CD4-positive, CD25-positive, alpha-beta regulatory T cell (primary cell): ENCODE data around the gene SLC25A48. TPM values are rescaled to one million over a fixed set of nuclear protein-coding genes. Genes with fewer than 3 reads are reported as not detected.

Experiments
- ATAC-seq, 2 donors: fragments of 150-1000 bp; cut with Tn5 transposase; one replicate each; pipeline ENCODE4 v1.10.0; 2021; ENCODE audit warnings: low read depth in 2 of 2, moderate number of reproducible peaks in 2 of 2, moderate library complexity in 1 of 2
- DNase-seq, 3 donors: peaks; one replicate each; pipeline versions ENCODE4 v3.0.0 to v3.0.0-alpha.2; 2012 to 2022; ENCODE audit warnings: mixed read lengths in 1 of 3
- H3K27ac ChIP-seq: one replicate; pipeline ENCODE4 v1.7.0; 2013; ENCODE audit warnings: mild to moderate bottlenecking, low read length; ENCODE audit not compliant: insufficient read depth, poor library complexity, severe bottlenecking
- H3K27me3 ChIP-seq: one replicate; pipeline ENCODE4 v1.7.0; 2013; ENCODE audit warnings: low read length; ENCODE audit not compliant: control insufficient read depth, insufficient read depth
- H3K36me3 ChIP-seq: one replicate; pipeline ENCODE4 v1.7.0; 2013; ENCODE audit warnings: mild to moderate bottlenecking, low read length, moderate library complexity; ENCODE audit not compliant: control insufficient read depth, insufficient read depth
- H3K4me1 ChIP-seq: 2 replicates; pipeline ENCODE4 v1.7.0; 2013; ENCODE audit warnings: mild to moderate bottlenecking, low read length; ENCODE audit not compliant: insufficient read depth, control insufficient read depth, poor library complexity, severe bottlenecking
- H3K4me3 ChIP-seq: one replicate; pipeline ENCODE4 v1.7.0; 2013; ENCODE audit warnings: low read depth, mild to moderate bottlenecking, low read length, moderate library complexity
- H3K9me3 ChIP-seq, 2 experiments: 1 replicate in 1 of 2; 2 replicates in 1 of 2; pipeline ENCODE4 v1.7.0; 2013; ENCODE audit warnings: low read length in 2 of 2, mild to moderate bottlenecking in 1 of 2, moderate library complexity in 1 of 2; ENCODE audit not compliant: control insufficient read depth in 2 of 2
- H3K27ac Mint-ChIP-seq, 3 donors: one replicate each; pipeline ENCODE4 v1.8.0; 2020 to 2022; ENCODE audit warnings: mild to moderate bottlenecking in 3 of 3, mixed read lengths in 3 of 3, moderate library complexity in 2 of 3
- H3K27me3 Mint-ChIP-seq: one replicate; pipeline ENCODE4 v1.8.0; 2022; ENCODE audit warnings: mild to moderate bottlenecking, mixed read lengths
- H3K36me3 Mint-ChIP-seq: one replicate; pipeline ENCODE4 v1.8.0; 2020; ENCODE audit warnings: mixed read lengths
- H3K4me1 Mint-ChIP-seq, 4 donors: one replicate each; pipeline ENCODE4 v1.8.0; 2020 to 2022; ENCODE audit warnings: mixed read lengths in 4 of 4, mild to moderate bottlenecking in 1 of 4
- H3K4me3 Mint-ChIP-seq, 4 donors: one replicate each; pipeline ENCODE4 v1.8.0; 2020 to 2022; ENCODE audit warnings: mild to moderate bottlenecking in 4 of 4, mixed read lengths in 4 of 4, moderate library complexity in 3 of 4
- H3K9me3 Mint-ChIP-seq, 7 donors: one replicate each; pipeline ENCODE4 v1.8.0; 2020 to 2022; ENCODE audit warnings: mixed read lengths in 7 of 7, mild to moderate bottlenecking in 3 of 7, moderate library complexity in 2 of 7
- polyA plus RNA-seq, 4 donors: library from polyadenylated mRNA; unstranded; fragments of 300-500 nt; fragmentation: Illumina TruSeq; gene quantifications; one replicate each; pipeline ENCODE4 v1.2.3, GENCODE V29; 2021
- total RNA-seq: library from RNA; stranded (reverse); gene quantifications from one replicate; pipeline ENCODE4 v1.2.3, GENCODE V29; 2022

The SLC25A48 gene
- total and polyA plus RNA-seq, 5 donors from 2014 or later = not detected

DNA sequence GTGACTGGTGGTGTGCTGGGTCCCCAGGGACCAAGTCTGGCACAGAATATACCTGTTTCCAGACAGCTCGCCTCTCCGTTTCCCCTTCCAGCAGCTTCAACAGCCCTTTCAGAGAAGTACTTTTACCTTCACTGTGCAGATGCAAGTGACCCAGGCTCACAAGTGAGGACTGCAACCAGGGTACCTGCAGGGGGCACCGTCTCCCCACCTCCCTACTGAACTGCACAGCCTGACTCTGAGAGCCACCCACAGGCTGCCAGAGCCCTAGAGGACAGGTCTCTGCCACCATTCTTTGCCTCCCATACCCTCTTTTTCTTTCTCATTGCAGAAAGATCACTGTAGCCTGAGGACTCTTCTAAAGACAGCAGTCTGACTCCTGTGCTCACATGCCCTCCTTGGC, 45.8 kb downstream of the SLC25A48 start:
- H3K27me3 Mint-ChIP-seq = peaks cover 11% of the 10 kb centered on the region
- H3K4me1 ChIP-seq = no peaks in the 10 kb centered on the region
- H3K4me1 Mint-ChIP-seq = no peaks in the 10 kb centered on the region
- no peaks in the 10 kb centered on the region for H3K36me3 Mint-ChIP-seq
- no peak overlapping the region for H3K27ac ChIP-seq
- no peak overlapping the region for H3K4me3 Mint-ChIP-seq
- H3K27ac Mint-ChIP-seq = no peak overlapping the region
- ATAC-seq (no peak), DNase-seq (no peak)
- H3K9me3 ChIP-seq = no peaks in the 10 kb centered on the region
- no peaks in the 10 kb centered on the region for H3K9me3 Mint-ChIP-seq
- no peaks in the 10 kb centered on the region for H3K27me3 ChIP-seq
- H3K4me3 ChIP-seq = no peak overlapping the region
- H3K36me3 ChIP-seq = no peaks in the 10 kb centered on the region

DNA sequence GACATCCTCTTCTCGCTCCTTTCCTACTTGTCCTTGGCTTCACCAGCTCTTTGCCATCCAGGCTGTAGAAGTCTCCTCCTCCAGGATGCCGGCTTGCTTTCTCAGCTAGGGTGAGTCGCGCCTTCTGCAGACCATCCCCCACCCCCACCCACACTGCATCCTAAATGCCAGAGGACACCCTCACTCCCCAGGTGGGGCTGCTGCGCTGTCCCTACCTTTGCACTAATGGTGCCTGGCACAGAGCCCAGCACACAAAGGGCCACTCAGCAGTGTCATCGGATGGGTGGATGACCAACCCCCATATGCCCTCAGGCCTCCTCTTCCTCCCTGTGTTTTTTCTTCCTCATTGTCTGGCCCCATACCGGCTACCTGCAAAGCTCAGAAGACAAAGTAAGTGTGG, 46.3 kb downstream of the SLC25A48 start:
- Mint-ChIP-seq H3K36me3 (no peaks in the 10 kb centered on the region), H3K4me3 (no peak overlapping the region), H3K4me1 (no peaks in the 10 kb centered on the region), H3K9me3 (no peaks in the 10 kb centered on the region), H3K27ac (no peak overlapping the region), H3K27me3 (peaks cover 15% of the 10 kb centered on the region)
- no peak overlapping the region for H3K27ac ChIP-seq
- H3K4me1 ChIP-seq = no peaks in the 10 kb centered on the region
- H3K27me3 ChIP-seq = no peaks in the 10 kb centered on the region
- H3K4me3 ChIP-seq = no peak overlapping the region
- no peak for ATAC-seq
- no peaks in the 10 kb centered on the region for H3K36me3 ChIP-seq
- DNase-seq = no peak
- no peaks in the 10 kb centered on the region for H3K9me3 ChIP-seq

DNA sequence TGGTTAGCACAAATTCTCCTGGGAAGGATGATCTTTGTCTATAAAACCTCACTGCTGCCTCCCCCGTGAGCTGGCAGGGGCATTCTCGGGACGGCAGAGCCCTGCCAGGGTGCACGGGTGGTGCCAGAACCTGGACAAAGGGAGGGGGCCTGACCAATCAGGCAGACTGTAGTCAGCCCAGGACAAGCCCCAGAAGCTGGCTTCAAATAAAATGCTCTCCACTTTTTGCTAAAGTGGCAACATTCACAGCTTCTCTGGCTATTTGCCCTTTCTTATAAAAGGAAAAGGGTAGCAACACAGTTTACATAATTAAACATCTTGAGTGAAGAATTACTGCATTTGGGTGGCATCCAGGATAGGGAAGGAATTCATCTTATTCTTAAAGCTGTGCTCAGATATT, 46.8 kb downstream of the SLC25A48 start:
- H3K36me3 ChIP-seq = no peaks in the 10 kb centered on the region
- H3K9me3 ChIP-seq = no peaks in the 10 kb centered on the region
- H3K4me3 Mint-ChIP-seq = no peak overlapping the region
- H3K9me3 Mint-ChIP-seq = no peaks in the 10 kb centered on the region
- H3K27ac ChIP-seq = no peak overlapping the region
- DNase-seq = no peak
- H3K36me3 Mint-ChIP-seq = no peaks in the 10 kb centered on the region
- H3K27me3 ChIP-seq = no peaks in the 10 kb centered on the region
- no peaks in the 10 kb centered on the region for H3K4me1 Mint-ChIP-seq
- no peaks in the 10 kb centered on the region for H3K4me1 ChIP-seq
- no peak overlapping the region for H3K4me3 ChIP-seq
- ATAC-seq = no peak
- no peak overlapping the region for H3K27ac Mint-ChIP-seq
- peaks cover 15% of the 10 kb centered on the region for H3K27me3 Mint-ChIP-seq

DNA sequence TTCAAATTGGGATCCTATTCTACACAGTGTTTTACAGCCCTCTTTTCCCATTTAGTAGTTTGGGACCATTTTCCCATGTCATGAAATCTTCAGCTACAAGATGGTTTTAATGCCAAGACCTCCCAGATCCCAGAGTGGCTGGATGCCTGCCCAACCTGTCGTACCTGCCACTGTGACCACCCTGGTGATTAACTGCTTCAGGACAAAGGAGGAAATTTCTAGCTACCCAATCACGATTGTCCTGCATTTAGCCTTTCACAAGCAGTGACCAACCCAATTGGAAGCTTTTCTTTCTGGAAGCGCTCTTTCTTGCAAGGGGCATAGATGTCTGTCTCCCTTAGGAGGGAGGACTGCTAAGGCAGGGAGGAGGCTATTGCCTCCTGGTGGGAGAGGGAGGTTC, 47.4 kb downstream of the SLC25A48 start:
- Mint-ChIP-seq H3K9me3 (no peaks in the 10 kb centered on the region), H3K4me3 (no peak overlapping the region), H3K4me1 (no peaks in the 10 kb centered on the region), H3K36me3 (no peaks in the 10 kb centered on the region), H3K27ac (no peak overlapping the region), H3K27me3 (peaks cover 15% of the 10 kb centered on the region)
- no peaks in the 10 kb centered on the region for H3K4me1 ChIP-seq
- no peak for ATAC-seq
- H3K27me3 ChIP-seq = no peaks in the 10 kb centered on the region
- no peak for DNase-seq
- H3K27ac ChIP-seq = no peak overlapping the region
- no peaks in the 10 kb centered on the region for H3K9me3 ChIP-seq
- H3K36me3 ChIP-seq = no peaks in the 10 kb centered on the region
- no peak overlapping the region for H3K4me3 ChIP-seq

DNA sequence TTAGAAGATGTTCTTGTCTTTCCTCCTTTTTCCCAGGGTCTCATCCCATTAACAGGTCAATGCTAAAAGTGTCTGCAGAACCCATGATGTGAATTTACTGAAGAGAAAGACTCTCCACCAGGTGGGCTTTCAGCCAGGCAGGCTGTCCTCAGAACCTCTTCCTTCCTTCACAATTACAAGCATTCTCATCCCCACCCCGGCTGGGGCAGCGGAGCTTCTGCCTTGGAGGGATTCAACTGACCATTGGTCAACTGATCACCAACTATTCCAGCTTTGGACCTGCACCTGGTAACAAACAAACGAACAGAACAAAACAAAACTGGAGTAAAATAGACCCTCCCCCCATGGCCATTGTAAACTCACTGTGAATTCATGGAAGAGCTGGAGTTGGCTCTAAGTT, 48.6 kb downstream of the SLC25A48 start:
- Histone ChIP-seq H3K9me3 (no peaks in the 10 kb centered on the region), H3K36me3 (no peaks in the 10 kb centered on the region), H3K27ac (no peak overlapping the region), H3K27me3 (no peaks in the 10 kb centered on the region), H3K4me3 (no peak overlapping the region), H3K4me1 (peaks cover 4% of the 10 kb centered on the region)
- DNase-seq (no peak), ATAC-seq (no peak)
- Mint-ChIP-seq H3K27me3 (peaks cover 9% of the 10 kb centered on the region), H3K4me3 (no peak overlapping the region), H3K9me3 (peaks cover 0 to 2% (median 0%) of the 10 kb centered on the region in 7 donors), H3K36me3 (no peaks in the 10 kb centered on the region), H3K4me1 (peaks cover 0 to 9% (median 2%) of the 10 kb centered on the region in 4 donors), H3K27ac (no peak overlapping the region)

DNA sequence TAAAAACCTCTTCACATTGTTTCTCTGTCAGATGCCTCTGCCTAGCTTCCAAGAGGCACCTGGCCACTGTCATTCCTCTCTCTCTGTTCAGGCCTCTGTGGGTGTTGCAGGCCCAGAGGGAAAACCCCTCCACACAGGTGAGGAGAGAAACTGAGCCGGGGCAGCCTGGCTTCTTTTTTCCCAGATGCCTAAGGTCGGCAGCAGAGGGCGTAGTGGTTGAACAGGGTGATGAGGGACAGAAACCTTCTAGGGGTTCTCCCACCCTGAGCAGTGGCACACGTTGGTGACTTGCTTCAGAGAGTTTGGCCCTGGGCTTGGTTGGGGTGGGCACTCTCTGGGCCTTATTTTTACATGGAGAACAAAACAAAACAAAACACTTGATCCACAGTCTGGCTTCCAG, 49.0 kb downstream of the SLC25A48 start:
- H3K4me3 Mint-ChIP-seq = no peak overlapping the region
- peaks cover 0 to 2% (median 0%) of the 10 kb centered on the region in 7 donors for H3K9me3 Mint-ChIP-seq
- H3K4me3 ChIP-seq = no peak overlapping the region
- H3K36me3 ChIP-seq = no peaks in the 10 kb centered on the region
- H3K4me1 ChIP-seq = peaks cover 4% of the 10 kb centered on the region
- no peaks in the 10 kb centered on the region for H3K9me3 ChIP-seq
- DNase-seq (no peak), ATAC-seq (no peak)
- H3K4me1 Mint-ChIP-seq = peaks cover 0 to 9% (median 2%) of the 10 kb centered on the region in 4 donors
- H3K27me3 ChIP-seq = no peaks in the 10 kb centered on the region
- H3K27ac Mint-ChIP-seq = no peak overlapping the region
- no peaks in the 10 kb centered on the region for H3K36me3 Mint-ChIP-seq
- peaks cover 9% of the 10 kb centered on the region for H3K27me3 Mint-ChIP-seq
- H3K27ac ChIP-seq = no peak overlapping the region

DNA sequence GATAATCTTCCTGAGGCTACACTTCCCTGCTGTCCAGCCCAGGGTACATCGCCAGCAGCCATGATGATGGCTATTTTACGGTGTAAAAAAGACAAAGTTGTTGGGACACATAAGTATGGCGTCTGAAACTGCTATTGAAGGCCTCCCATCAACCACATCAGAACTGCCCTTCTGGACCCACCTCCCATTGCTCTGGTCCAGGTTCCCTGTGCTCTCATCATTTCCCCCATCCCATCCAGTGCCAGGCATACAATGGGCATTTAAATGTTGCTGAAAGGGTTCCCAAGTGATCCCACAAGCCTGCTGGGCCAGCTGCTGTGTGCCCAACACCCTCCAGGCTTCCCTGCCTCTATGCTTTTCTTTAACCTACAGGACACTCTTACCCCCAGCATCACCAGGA, 50.6 kb downstream of the SLC25A48 start:
- DNase-seq (no peak), ATAC-seq (no peak)
- Histone ChIP-seq H3K4me3 (no peak overlapping the region), H3K36me3 (no peaks in the 10 kb centered on the region), H3K9me3 (no peaks in the 10 kb centered on the region), H3K4me1 (peaks cover 4% of the 10 kb centered on the region), H3K27me3 (no peaks in the 10 kb centered on the region), H3K27ac (no peak overlapping the region)
- Mint-ChIP-seq H3K27me3 (peaks cover 9% of the 10 kb centered on the region), H3K4me3 (no peak overlapping the region), H3K4me1 (peaks cover 0 to 9% (median 5%) of the 10 kb centered on the region in 4 donors), H3K36me3 (no peaks in the 10 kb centered on the region), H3K27ac (no peak overlapping the region), H3K9me3 (peaks cover 0 to 2% (median 0%) of the 10 kb centered on the region in 7 donors)

DNA sequence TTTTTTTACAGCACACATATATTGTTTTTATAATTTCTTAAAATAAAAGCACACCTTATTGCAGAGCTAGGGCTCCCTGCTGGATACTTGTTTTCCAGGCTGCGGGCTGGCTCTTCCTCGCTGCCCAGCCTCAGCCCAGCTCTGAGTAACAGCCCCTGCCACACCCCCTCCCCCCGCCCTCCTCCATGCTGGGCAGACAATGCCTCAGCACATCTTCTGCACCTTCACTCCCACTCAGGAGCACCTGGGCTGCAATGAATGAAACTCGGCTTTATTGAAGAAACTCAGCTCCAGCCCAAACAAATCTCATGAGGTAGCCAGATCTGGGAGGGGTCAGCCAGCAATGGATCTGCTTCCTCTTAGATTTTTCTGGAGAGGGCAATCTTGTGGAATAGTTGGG, 51.7 kb downstream of the SLC25A48 start:
- Mint-ChIP-seq H3K27me3 (peaks cover 9% of the 10 kb centered on the region), H3K36me3 (no peaks in the 10 kb centered on the region), H3K27ac (no peak overlapping the region), H3K4me1 (peaks cover 0 to 10% (median 5%) of the 10 kb centered on the region in 4 donors), H3K9me3 (peaks cover 0 to 2% (median 0%) of the 10 kb centered on the region in 7 donors), H3K4me3 (no peak overlapping the region)
- Histone ChIP-seq H3K4me3 (no peak overlapping the region), H3K9me3 (no peaks in the 10 kb centered on the region), H3K4me1 (peaks cover 4% of the 10 kb centered on the region), H3K36me3 (no peaks in the 10 kb centered on the region), H3K27ac (no peak overlapping the region), H3K27me3 (no peaks in the 10 kb centered on the region)
- DNase-seq (no peak), ATAC-seq (no peak)
